Activated naive CD4-positive, alpha-beta T cell treated with anti-CD3 and anti-CD28 coated beads for 36 hours (primary cell): Measurements from ENCODE around the gene HS3ST1. TPM values are rescaled to one million over a fixed set of nuclear protein-coding genes. Genes with fewer than 3 reads are reported as not detected.

Experiments used
- CTCF ChIA-PET: fragments of 350-600 bp; sonication (Branson Sonifier 250); formaldehyde crosslinking; loops from one replicate; lab custom pipeline; 2021; ENCODE audit warnings: antibody characterized with exemption; lab: Charles Lee
- DNase-seq: peaks from one replicate; pipeline ENCODE4 v3.0.0-alpha.2; 2020
- H3K27ac Mint-ChIP-seq: one replicate; pipeline ENCODE4 v1.8.0; 2021; ENCODE audit warnings: mild to moderate bottlenecking, mixed read lengths
- H3K27me3 Mint-ChIP-seq: one replicate; pipeline ENCODE4 v1.8.0; 2021; ENCODE audit warnings: low read depth, mixed read lengths
- H3K36me3 Mint-ChIP-seq: one replicate; pipeline ENCODE4 v1.8.0; 2021; ENCODE audit warnings: low read depth, mixed read lengths
- H3K4me1 Mint-ChIP-seq: one replicate; pipeline ENCODE4 v1.8.0; 2021; ENCODE audit warnings: low read depth, mixed read lengths
- H3K4me3 Mint-ChIP-seq: one replicate; pipeline ENCODE4 v1.8.0; 2021; ENCODE audit warnings: mild to moderate bottlenecking, moderate library complexity, mixed read lengths
- H3K9me3 Mint-ChIP-seq: one replicate; pipeline ENCODE4 v1.8.0; 2021; ENCODE audit warnings: mixed read lengths
- intact Hi-C: fragments of 100-400 bp; cut with micrococcal nuclease; formaldehyde crosslinking; loops from one replicate; pipeline ENCODE4 v1.15.1; 2023
- total RNA-seq, 2 experiments: library from RNA; stranded (reverse); gene quantifications; one replicate each; pipeline ENCODE4 v1.2.3, GENCODE V29; 2021

Gene HS3ST1
- total RNA-seq, 2 experiments from 2014 or later: not detected

GRCh38 chr4:11455201-11455835 is 26.6 kb upstream of the HS3ST1 start:
- H3K4me3 Mint-ChIP-seq: no peak overlapping the region
- H3K27ac Mint-ChIP-seq: no peak overlapping the region
- no peak for DNase-seq
- no peaks in the 10 kb centered on the region for H3K36me3 Mint-ChIP-seq
- H3K4me1 Mint-ChIP-seq: peaks cover 7% of the 10 kb centered on the region
- intact Hi-C loops: no loop called here
- CTCF ChIA-PET: interaction anchor here (0.8 kb wide), 1 partner anchor 19 kb away, joined by 4 read pairs; no protein-coding TSS in a partner anchor
- no peaks in the 10 kb centered on the region for H3K27me3 Mint-ChIP-seq
- H3K9me3 Mint-ChIP-seq: peaks cover 5% of the 10 kb centered on the region

GRCh38 chr4:11451716-11452115 is 23.0 kb upstream of the HS3ST1 start:
- Mint-ChIP-seq H3K27ac (no peak overlapping the region), H3K9me3 (no peaks in the 10 kb centered on the region), H3K4me1 (peaks cover 7% of the 10 kb centered on the region), H3K36me3 (no peaks in the 10 kb centered on the region), H3K27me3 (no peaks in the 10 kb centered on the region), H3K4me3 (no peak overlapping the region)
- no peak for DNase-seq
- intact Hi-C loops: no loop called here
- CTCF ChIA-PET: no interaction called here

- Mint-ChIP-seq H3K4me1 (peaks cover 7% of the 10 kb centered on the region), H3K4me3 (no peak overlapping the region), H3K27me3 (no peaks in the 10 kb centered on the region), H3K9me3 (no peaks in the 10 kb centered on the region), H3K27ac (no peak overlapping the region), H3K36me3 (no peaks in the 10 kb centered on the region)
- DNase-seq: no peak
- intact Hi-C loops: no loop called here
- CTCF ChIA-PET: no interaction called here
Measured at GRCh38 chr4:11446155-11446811, 17.6 kb upstream of the HS3ST1 start.

GRCh38 chr4:11441194-11441556 is 12.5 kb upstream of the HS3ST1 start:
- no peak for DNase-seq
- no peak overlapping the region for H3K27ac Mint-ChIP-seq
- no peaks in the 10 kb centered on the region for H3K36me3 Mint-ChIP-seq
- no peak overlapping the region for H3K4me3 Mint-ChIP-seq
- CTCF ChIA-PET: no interaction called here
- intact Hi-C loops: no loop called here
- H3K9me3 Mint-ChIP-seq: no peaks in the 10 kb centered on the region
- peaks cover 13% of the 10 kb centered on the region for H3K4me1 Mint-ChIP-seq
- no peaks in the 10 kb centered on the region for H3K27me3 Mint-ChIP-seq

- no peak overlapping the region for H3K4me3 Mint-ChIP-seq
- DNase-seq: no peak
- no peaks in the 10 kb centered on the region for H3K36me3 Mint-ChIP-seq
- CTCF ChIA-PET: no interaction called here
- peaks cover 13% of the 10 kb centered on the region for H3K4me1 Mint-ChIP-seq
- no peaks in the 10 kb centered on the region for H3K9me3 Mint-ChIP-seq
- no peak overlapping the region for H3K27ac Mint-ChIP-seq
- intact Hi-C loops: no loop called here
- H3K27me3 Mint-ChIP-seq: no peaks in the 10 kb centered on the region
Measured at GRCh38 chr4:11440481-11441193, 11.9 kb upstream of the HS3ST1 start.

DNA sequence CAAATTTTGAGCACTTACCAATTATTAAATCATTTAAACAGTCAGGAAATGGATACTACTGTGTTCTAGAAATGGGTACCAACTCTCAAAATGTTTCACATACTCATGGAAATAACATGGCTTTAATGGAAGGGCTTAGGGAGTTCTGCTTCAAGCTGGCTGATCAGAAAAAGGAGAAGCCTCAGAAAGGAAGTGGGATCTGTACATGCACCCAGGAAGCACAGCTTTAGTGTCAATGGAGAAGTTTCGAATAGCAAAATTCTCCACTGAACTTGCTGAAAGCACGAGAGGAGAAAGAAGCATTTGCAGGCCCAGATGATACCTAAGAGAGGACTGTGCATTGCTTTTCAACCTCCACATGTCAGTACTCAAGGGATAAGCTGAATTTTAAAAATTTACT is 11.1 kb upstream of the HS3ST1 start:
- CTCF ChIA-PET: no interaction called here
- Mint-ChIP-seq H3K9me3 (no peaks in the 10 kb centered on the region), H3K36me3 (no peaks in the 10 kb centered on the region), H3K27ac (no peak overlapping the region), H3K4me3 (no peak overlapping the region), H3K27me3 (no peaks in the 10 kb centered on the region), H3K4me1 (peaks cover 13% of the 10 kb centered on the region)
- intact Hi-C loops: no loop called here
- no peak for DNase-seq

DNA sequence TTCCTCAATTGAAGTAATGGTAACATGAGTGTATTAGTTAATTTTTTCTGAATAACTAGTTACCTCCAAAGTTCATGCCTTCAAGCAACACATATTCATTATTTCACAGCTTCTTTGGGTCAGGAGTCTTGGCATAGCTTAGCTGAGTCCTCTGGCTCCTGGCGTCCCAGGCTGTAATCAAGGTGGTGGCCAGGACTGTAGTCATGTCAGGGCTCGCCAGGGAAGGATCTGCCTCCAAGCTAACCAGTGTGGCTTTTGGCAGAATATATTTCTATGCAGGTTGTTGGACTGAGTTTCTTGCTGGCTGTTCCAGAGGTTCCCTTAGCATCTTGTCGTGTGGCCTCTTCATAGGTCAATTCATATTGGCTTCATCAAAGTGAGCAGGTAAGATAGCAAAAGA is 10.0 kb upstream of the HS3ST1 start:
- intact Hi-C loops: no loop called here

DNA sequence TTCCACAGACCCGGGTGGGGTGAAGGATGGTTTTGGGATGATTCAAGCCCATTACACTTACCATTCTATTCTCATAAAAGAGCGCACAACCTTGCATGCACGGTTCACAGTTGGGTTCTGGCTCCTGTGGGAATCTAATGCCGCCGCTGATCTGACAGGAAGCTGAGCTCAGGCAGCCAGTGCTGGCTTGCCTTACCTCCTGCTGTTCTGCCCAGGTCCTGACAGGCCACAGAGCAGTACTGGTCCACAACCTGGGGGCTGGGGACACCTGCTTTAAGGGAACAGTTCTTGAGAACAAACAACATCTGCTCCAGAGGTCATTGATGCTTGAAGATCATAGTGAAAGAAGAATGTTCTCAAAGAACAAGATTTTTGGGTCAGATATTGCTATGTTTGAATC is 8.0 kb upstream of the HS3ST1 start:
- H3K4me1 Mint-ChIP-seq: peaks cover 6% of the 10 kb centered on the region
- no peak overlapping the region for H3K27ac Mint-ChIP-seq
- no peak overlapping the region for H3K4me3 Mint-ChIP-seq
- intact Hi-C loops: no loop called here
- CTCF ChIA-PET: interaction anchor here (0.6 kb wide), 1 partner anchor 256 kb away, joined by 3 read pairs; no protein-coding TSS in a partner anchor
- no peaks in the 10 kb centered on the region for H3K9me3 Mint-ChIP-seq
- H3K36me3 Mint-ChIP-seq: no peaks in the 10 kb centered on the region
- DNase-seq: no peak
- peaks cover 2% of the 10 kb centered on the region for H3K27me3 Mint-ChIP-seq

More for the DNA sequence above, 10.0 kb upstream of the HS3ST1 start:
- Mint-ChIP-seq H3K4me3 (no peak overlapping the region), H3K9me3 (no peaks in the 10 kb centered on the region), H3K36me3 (no peaks in the 10 kb centered on the region), H3K27me3 (no peaks in the 10 kb centered on the region), H3K4me1 (peaks cover 13% of the 10 kb centered on the region), H3K27ac (no peak overlapping the region)
- CTCF ChIA-PET: interaction anchor here (1.2 kb wide), 1 partner anchor 9 kb away, joined by 3 read pairs; no protein-coding TSS in a partner anchor
- DNase-seq: no peak

GRCh38 chr4:11436084-11436483 is 7.4 kb upstream of the HS3ST1 start:
- intact Hi-C loops: no loop called here
- Mint-ChIP-seq H3K4me1 (peaks cover 6% of the 10 kb centered on the region), H3K4me3 (no peak overlapping the region), H3K27me3 (peaks cover 2% of the 10 kb centered on the region), H3K36me3 (no peaks in the 10 kb centered on the region), H3K27ac (no peak overlapping the region), H3K9me3 (no peaks in the 10 kb centered on the region)
- CTCF ChIA-PET: interaction anchor here (0.6 to 1.6 kb wide), 3 partner anchors 10 to 575 kb away, joined by 3 to 4 read pairs (median 4); no protein-coding TSS in a partner anchor
- no peak for DNase-seq

- Mint-ChIP-seq H3K27me3 (peaks cover 2% of the 10 kb centered on the region), H3K4me1 (peaks cover 3% of the 10 kb centered on the region), H3K36me3 (no peaks in the 10 kb centered on the region), H3K27ac (no peak overlapping the region), H3K9me3 (no peaks in the 10 kb centered on the region), H3K4me3 (no peak overlapping the region)
- no peak for DNase-seq
- CTCF ChIA-PET: interaction anchor here (1.6 kb wide), 1 partner anchor 9 kb away, joined by 4 read pairs; no protein-coding TSS in a partner anchor
- intact Hi-C loops: no loop called here
Measured at GRCh38 chr4:11435557-11435956, 6.9 kb upstream of the HS3ST1 start.

- H3K4me1 Mint-ChIP-seq: peaks cover 14% of the 10 kb centered on the region
- no peaks in the 10 kb centered on the region for H3K9me3 Mint-ChIP-seq
- peaks cover 26% of the 10 kb centered on the region for H3K27me3 Mint-ChIP-seq
- no peak overlapping the region for H3K27ac Mint-ChIP-seq
- intact Hi-C loops: no loop called here
- CTCF ChIA-PET: interaction anchor here (0.7 kb wide), 1 partner anchor 76 kb away, joined by 5 read pairs; no protein-coding TSS in a partner anchor
- H3K36me3 Mint-ChIP-seq: no peaks in the 10 kb centered on the region
- H3K4me3 Mint-ChIP-seq: no peak overlapping the region
- no peak for DNase-seq
Measured at GRCh38 chr4:11431111-11431510, 2.4 kb upstream of the HS3ST1 start.

DNA sequence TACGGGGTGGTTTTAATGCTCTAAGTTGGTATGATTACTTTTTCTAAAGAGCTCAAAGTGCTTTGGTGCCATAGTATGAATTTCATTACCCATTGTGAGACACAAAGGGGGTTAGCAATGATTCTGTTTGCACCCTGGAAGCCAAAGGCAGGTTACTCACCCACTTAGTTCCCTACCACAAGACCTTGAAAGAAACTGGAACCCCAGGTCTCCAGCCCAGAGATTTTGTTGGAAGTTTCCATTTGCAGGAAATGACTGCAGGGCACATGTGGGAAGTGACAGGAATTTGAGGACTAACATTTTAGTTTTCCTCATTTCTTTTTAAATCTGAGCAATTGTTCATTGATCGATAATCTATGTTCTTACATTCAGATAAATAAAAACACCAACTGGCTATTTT is 1.8 kb upstream of the HS3ST1 start:
- Mint-ChIP-seq H3K4me3 (no peak overlapping the region), H3K36me3 (no peaks in the 10 kb centered on the region), H3K4me1 (peaks cover 14% of the 10 kb centered on the region), H3K27ac (no peak overlapping the region), H3K27me3 (peaks cover 28% of the 10 kb centered on the region), H3K9me3 (no peaks in the 10 kb centered on the region)
- intact Hi-C loops: no loop called here
- DNase-seq: no peak
- CTCF ChIA-PET: interaction anchor here (0.5 to 1.6 kb wide), 6 partner anchors 8 to 678 kb away, joined by 3 to 5 read pairs (median 4); no protein-coding TSS in a partner anchor
